H1 (cell line): Measurements from ENCODE around the gene PRKCA. TPM values are rescaled to one million over a fixed set of nuclear protein-coding genes. Genes with fewer than 3 reads are reported as not detected.

Experiments
- CTCF ChIA-PET: fragments of 300-600 bp; sonication (Branson Sonifier 250); formaldehyde crosslinking; loops from one replicate; lab custom pipeline; 2021; ENCODE audit not compliant: partially characterized antibody; lab: Charles Lee
- POLR2A ChIA-PET: fragments of 300-600 bp; sonication (Branson Sonifier 250); formaldehyde crosslinking; loops from one replicate; lab custom pipeline; 2021; ENCODE audit warnings: inconsistent platforms; ENCODE audit not compliant: partially characterized antibody; lab: Charles Lee
- DNase-seq, 2 experiments: peaks; one replicate each; pipeline versions ENCODE4 v3.0.0 to v3.0.0-alpha.2; 2010 to 2022; ENCODE audit warnings: low spot score in 2 of 2, low read depth in 1 of 2, mixed read lengths in 1 of 2
- FAIRE-seq: peaks from 2 replicates; lab custom pipeline; 2011; peaks lifted over from hg19 to GRCh38; lab: Jason Lieb, UNC
- H2AFZ ChIP-seq: 2 replicates; pipeline ENCODE4 v1.8.1; 2012; ENCODE audit warnings: low read length, inconsistent platforms
- H2AK5ac ChIP-seq: 2 replicates; pipeline ENCODE4 v1.6.1; 2013; ENCODE audit warnings: low read depth, low read length
- H2BK120ac ChIP-seq: replicated peaks from 2 replicates; pipeline ENCODE3; 2013; ENCODE audit warnings: low read depth, low read length, inconsistent platforms
- H2BK12ac ChIP-seq: 2 replicates; pipeline ENCODE4 v1.6.1; 2013; ENCODE audit warnings: low read depth, low read length
- H2BK15ac ChIP-seq: 2 replicates; pipeline ENCODE4 v1.6.1; 2013; ENCODE audit warnings: low read length
- H2BK20ac ChIP-seq: 2 replicates; pipeline ENCODE4 v1.6.1; 2013; ENCODE audit warnings: low read length
- H2BK5ac ChIP-seq: 2 replicates; pipeline ENCODE4 v1.6.1; 2013; ENCODE audit warnings: low read depth, low read length
- H3K14ac ChIP-seq: 2 replicates; pipeline ENCODE4 v1.6.1; 2013; ENCODE audit warnings: inconsistent platforms; ENCODE audit not compliant: insufficient read length
- H3K18ac ChIP-seq: 2 replicates; pipeline ENCODE4 v1.6.1; 2013; ENCODE audit warnings: low read length; ENCODE audit errors: extremely low read depth
- H3K23ac ChIP-seq: 2 replicates; pipeline ENCODE4 v1.6.1; 2013; ENCODE audit warnings: inconsistent platforms; ENCODE audit not compliant: insufficient read length
- H3K23me2 ChIP-seq: 2 replicates; pipeline ENCODE4 v1.6.1; 2013; ENCODE audit warnings: low read depth, low read length
- H3K27ac ChIP-seq: 2 replicates; pipeline ENCODE4 v1.6.1; 2011; ENCODE audit warnings: low read depth, low read length, inconsistent platforms
- H3K27me3 ChIP-seq, 4 experiments: replicated peaks in 1 of 4; 1 replicate in 1 of 4; 2 replicates in 3 of 4; pipeline versions ENCODE4 v1.6.1 to v1.8.1; 2011 to 2013; ENCODE audit warnings: low read length in 3 of 4, mild to moderate bottlenecking in 3 of 4, inconsistent platforms in 2 of 4, mixed read lengths in 2 of 4, moderate library complexity in 1 of 4; ENCODE audit not compliant: control insufficient read depth in 3 of 4, insufficient read depth in 3 of 4; ENCODE audit errors: extremely low read depth in 1 of 4
- H3K36me3 ChIP-seq, 4 experiments: 2 replicates each; pipeline versions ENCODE4 v1.6.1 to v1.8.1; 2011 to 2013; ENCODE audit warnings: mild to moderate bottlenecking in 4 of 4, low read length in 3 of 4, moderate library complexity in 2 of 4, control low read depth in 1 of 4, inconsistent platforms in 1 of 4; ENCODE audit not compliant: insufficient read depth in 4 of 4, control insufficient read depth in 2 of 4
- H3K4ac ChIP-seq: replicated peaks from 2 replicates; pipeline ENCODE3; 2013; ENCODE audit warnings: low read length, low read depth, mixed read lengths, inconsistent platforms; ENCODE audit not compliant: insufficient read length
- H3K4me1 ChIP-seq, 4 experiments: replicated peaks in 1 of 4; 1 replicate in 1 of 4; 2 replicates in 3 of 4; pipeline versions ENCODE4 v1.6.1 to v1.8.1; 2011 to 2013; ENCODE audit warnings: low read length in 3 of 4, inconsistent platforms in 2 of 4, mixed read lengths in 1 of 4; ENCODE audit not compliant: insufficient read depth in 4 of 4, control insufficient read depth in 3 of 4
- H3K4me2 ChIP-seq, 2 experiments: 2 replicates each; pipeline versions ENCODE4 v1.6.1 to v1.8.1; 2011 to 2013; ENCODE audit warnings: low read depth in 2 of 2, low read length in 2 of 2, control low read depth in 1 of 2, inconsistent platforms in 1 of 2, mild to moderate bottlenecking in 1 of 2; ENCODE audit not compliant: insufficient read depth in 1 of 2
- H3K4me3 ChIP-seq, 4 experiments: fragments of 200-600, 300-600 bp in 1 of 4; sonication (generic), shearing (Covaris generic), sonication (Bioruptor Twin) in 1 of 4; 2 replicates each; pipeline versions ENCODE4 v1.5.1 to v1.8.1; 2011 to 2016; ENCODE audit warnings: low read length in 4 of 4, low read depth in 3 of 4, control low read depth in 2 of 4, inconsistent platforms in 2 of 4, mild to moderate bottlenecking in 2 of 4, mixed read lengths in 1 of 4, moderate library complexity in 1 of 4; ENCODE audit not compliant: insufficient read depth in 2 of 4; ENCODE audit errors: extremely low read depth in 1 of 4
- H3K56ac ChIP-seq: replicated peaks from 2 replicates; pipeline ENCODE3; 2013; ENCODE audit warnings: low read depth, mild to moderate bottlenecking, mixed read lengths, low read length, inconsistent platforms; ENCODE audit not compliant: insufficient read length
- H3K79me1 ChIP-seq: 2 replicates; pipeline ENCODE4 v1.6.1; 2013; ENCODE audit warnings: low read depth, low read length, control low read depth
- H3K79me2 ChIP-seq, 2 experiments: 2 replicates each; pipeline versions ENCODE4 v1.6.1 to v1.8.1; 2012 to 2013; ENCODE audit warnings: low read length in 2 of 2, mild to moderate bottlenecking in 2 of 2, inconsistent platforms in 1 of 2; ENCODE audit not compliant: insufficient read depth in 2 of 2, control insufficient read depth in 1 of 2
- H3K9ac ChIP-seq, 4 experiments: replicated peaks in 1 of 4; 1 replicate in 1 of 4; 2 replicates in 3 of 4; pipeline versions ENCODE4 v1.6.1 to v1.8.1; 2011 to 2013; ENCODE audit warnings: low read depth in 3 of 4, low read length in 3 of 4, control low read depth in 2 of 4, mild to moderate bottlenecking in 2 of 4, moderate library complexity in 2 of 4, inconsistent platforms in 1 of 4; ENCODE audit errors: extremely low read depth in 1 of 4
- H3K9me3 ChIP-seq, 2 experiments: 2 replicates each; pipeline versions ENCODE4 v1.6.1 to v1.8.1; 2012 to 2013; ENCODE audit warnings: mild to moderate bottlenecking in 2 of 2, moderate library complexity in 2 of 2, control low read depth in 1 of 2, inconsistent platforms in 1 of 2, low read depth in 1 of 2, low read length in 1 of 2, mixed read lengths in 1 of 2; ENCODE audit not compliant: insufficient read depth in 2 of 2
- H4K20me1 ChIP-seq, 2 experiments: replicated peaks in 1 of 2; 2 replicates each; pipeline versions ENCODE3 to v1.8.1; 2011 to 2013; ENCODE audit warnings: inconsistent platforms in 2 of 2, low read length in 2 of 2, mild to moderate bottlenecking in 1 of 2; ENCODE audit not compliant: insufficient read depth in 2 of 2, control insufficient read depth in 1 of 2
- H4K5ac ChIP-seq: 2 replicates; pipeline ENCODE4 v1.6.1; 2013; ENCODE audit warnings: low read length, low read depth, mixed read lengths, inconsistent platforms; ENCODE audit not compliant: insufficient read length
- H4K8ac ChIP-seq: 2 replicates; pipeline ENCODE4 v1.8.0; 2013; ENCODE audit warnings: mild to moderate bottlenecking, moderate library complexity, low read length, inconsistent platforms; ENCODE audit not compliant: insufficient read depth; ENCODE audit errors: extremely low read depth
- H4K91ac ChIP-seq: replicated peaks from 2 replicates; pipeline ENCODE3; 2013; ENCODE audit warnings: low read length, mixed read lengths, inconsistent platforms; ENCODE audit not compliant: insufficient read length
- ASH2L ChIP-seq: fragments of 200-600, 300-600 bp; sonication (generic); IDR thresholded peaks from one replicate; pipeline ENCODE4 v1.7.1; 2017; ENCODE audit warnings: low read length
- CBX8 ChIP-seq: fragments of 300-800, 300-1000 bp; sonication (generic); IDR thresholded peaks from 2 replicates; pipeline ENCODE4 v1.7.1; 2016; ENCODE audit warnings: low read depth, low read length, borderline replicate concordance
- CTBP2 ChIP-seq: IDR thresholded peaks from 2 replicates; pipeline ENCODE4 v1.7.0; 2011; ENCODE audit warnings: borderline replicate concordance, mild to moderate bottlenecking, moderate library complexity, mixed read lengths, low read length; ENCODE audit not compliant: insufficient read depth, insufficient read length
- EZH2 ChIP-seq: fragments of 200-600 bp; sonication (generic); IDR thresholded peaks from 2 replicates; pipeline ENCODE4 v1.7.1; 2012; ENCODE audit warnings: low read depth, mild to moderate bottlenecking, moderate library complexity, low read length, inconsistent platforms; ENCODE audit not compliant: severe bottlenecking
- HDAC2 ChIP-seq, 2 experiments: fragments of 300-600 bp in 1 of 2; sonication (generic) in 1 of 2; IDR thresholded peaks; 2 replicates each; pipeline ENCODE4 v1.6.1; 2011 to 2012; ENCODE audit warnings: low read depth in 2 of 2, low read length in 2 of 2, mild to moderate bottlenecking in 2 of 2, moderate library complexity in 2 of 2, borderline replicate concordance in 1 of 2, inconsistent platforms in 1 of 2
- KDM5A ChIP-seq: fragments of 200-600 bp; IDR thresholded peaks from 2 replicates; pipeline ENCODE4 v1.7.1; 2012; ENCODE audit warnings: mild to moderate bottlenecking, low read length, inconsistent platforms, mixed read lengths
- SIN3A ChIP-seq, 2 experiments: IDR thresholded peaks in 1 of 2; conservative IDR thresholded peaks in 1 of 2; 2 replicates each; pipeline ENCODE4 v1.6.1; 2011 to 2012; ENCODE audit warnings: low read length in 2 of 2, improper control_type of control experiment in 1 of 2, low read depth in 1 of 2, mild to moderate bottlenecking in 1 of 2
- SRF ChIP-seq: IDR thresholded peaks from 2 replicates; pipeline ENCODE4 v1.6.1; 2011; ENCODE audit warnings: mild to moderate bottlenecking, low read depth, low read length, moderate library complexity
- SUZ12 ChIP-seq: fragments of 200-600 bp; sonication (generic); IDR thresholded peaks from 2 replicates; pipeline ENCODE4 v1.6.1; 2012; ENCODE audit warnings: mild to moderate bottlenecking, inconsistent platforms, low read length, moderate library complexity, mixed read lengths
- TCF12 ChIP-seq: IDR thresholded peaks from 2 replicates; pipeline ENCODE4 v1.6.1; 2011; ENCODE audit warnings: low read depth, mild to moderate bottlenecking, low read length
- WGBS, 2 experiments: shearing (Covaris generic) in 1 of 2; methylation state at CpG; one replicate each; pipeline versions ENCODE4 v1.1.6 to v1.1.7; 2013 to 2015; ENCODE audit warnings: low lambda C conversion rate in 2 of 2, mixed read lengths in 2 of 2, inconsistent platforms in 1 of 2, low coverage in 1 of 2, missing lambda C conversion rate in 1 of 2; ENCODE audit not compliant: insufficient replicate concordance in 2 of 2, insufficient coverage in 1 of 2, insufficient read length in 1 of 2; ENCODE audit errors: extremely low coverage in 1 of 2, missing lambda C conversion rate in 1 of 2; 5-methylcytosine and 5-hydroxymethylcytosine counted together
- polyA plus RNA-seq, 7 experiments: library from polyadenylated mRNA; depleted of rRNA in 3 of 7; stranded (reverse) in 5 of 7; unstranded in 2 of 7; fragments of >200 nt in 5 of 7; fragments of 200-250 nt in 2 of 7; gene quantifications; 1 replicate in 5 of 7; 2 replicates in 1 of 7; 4 replicates in 1 of 7; pipeline versions ENCODE4 v1.2.1 to v1.2.3, GENCODE V29; 2011 to 2013; ENCODE audit warnings: missing spikeins in 2 of 7, mixed read lengths in 2 of 7
- total RNA-seq: library from RNA; stranded (reverse); fragmentation: NEBNext Ultra II Directional; extraction: Animal tissue kit (Norgen Biotek cat#: 25700); gene quantifications from 2 replicates; pipeline ENCODE4 v1.2.1, GENCODE V29; 2021

The PRKCA gene
- total and polyA plus RNA-seq, 2 of the 8 experiments (the other 6 are each of a cell fraction or from before 2014, with no cell fraction given) = 5.8 to 17.8 TPM

- no peak overlapping the region for H3K18ac ChIP-seq
- H4K20me1 ChIP-seq = no peaks in the 10 kb centered on the region
- H4K5ac ChIP-seq = no peak overlapping the region
- H2AK5ac ChIP-seq = no peak overlapping the region
- WGBS, 2 experiments = 89% methylated on average over 11 of the region's 11 CpGs; no CpG with 5 or more reads in 1 of the 2 experiments
- no peak overlapping the region for H2BK120ac ChIP-seq
- H3K23me2 ChIP-seq = 0 out of 2 replicates have a peak, but pooled peaks cover 4% of the 10 kb centered on the region
- no peak overlapping the region for H3K27ac ChIP-seq
- no peaks in the 10 kb centered on the region for H3K36me3 ChIP-seq
- H3K79me2 ChIP-seq = peaks cover 0 to 3% of the 10 kb centered on the region in 2 experiments; a peak in 2 of 4 replicates
- H3K23ac ChIP-seq = no peak overlapping the region
- POLR2A ChIA-PET = no interaction called here
- no peak overlapping the region for H3K9ac ChIP-seq
- H3K56ac ChIP-seq = no peak overlapping the region
- CTCF ChIA-PET = no interaction called here
- no peak overlapping the region for H4K8ac ChIP-seq
- H3K4me2 ChIP-seq = no peak overlapping the region
- no peak overlapping the region for H4K91ac ChIP-seq
- DNase-seq (no peak), FAIRE-seq (no peak)
- no peak overlapping the region for H2AFZ ChIP-seq
- H3K14ac ChIP-seq = no peak overlapping the region
- no peak overlapping the region for H2BK20ac ChIP-seq
- H2BK15ac ChIP-seq = no peak overlapping the region
- H3K4me1 ChIP-seq = peaks cover 4 to 21% (median 19%) of the 10 kb centered on the region in 4 experiments
- no peak overlapping the region for H2BK12ac ChIP-seq
- no peaks in the 10 kb centered on the region for H3K9me3 ChIP-seq
- H2BK5ac ChIP-seq = no peak overlapping the region
- H3K27me3 ChIP-seq = no peaks in the 10 kb centered on the region
- H3K79me1 ChIP-seq = no peaks in the 10 kb centered on the region; the same call in 1 of the 2 replicates
- no peak overlapping the region for H3K4me3 ChIP-seq
- no peak overlapping the region for H3K4ac ChIP-seq
- TF ChIP-seq CBX8 (no peak), EZH2 (no peak), KDM5A (no peak), HDAC2 (IDR thresholded peaks at IDR 0.05; ENCODE audit: borderline replicate concordance in 1 of 2, low read depth in 2 of 2, low read length in 2 of 2) (no peak), SIN3A (conservative IDR thresholded peaks at IDR 0.05 in 1 of 2, IDR thresholded peaks at IDR 0.05 in 1 of 2; ENCODE audit: low read depth in 1 of 2, low read length in 2 of 2) (no peak), SRF (no peak), SUZ12 (no peak), CTBP2 (no peak), TCF12 (no peak), ASH2L (no peak)
Measured at GRCh38 chr17:66477615-66478283, 175.3 kb downstream of the PRKCA start.
